ENCODE results near the gene HNRNPA0. TPM values are rescaled to one million over a fixed set of nuclear protein-coding genes. Genes with fewer than 3 reads are reported as not detected.

Gene HNRNPA0
- polyA plus RNA-seq, 1 donor from 2014 or later: 80.3 TPM

DNA sequence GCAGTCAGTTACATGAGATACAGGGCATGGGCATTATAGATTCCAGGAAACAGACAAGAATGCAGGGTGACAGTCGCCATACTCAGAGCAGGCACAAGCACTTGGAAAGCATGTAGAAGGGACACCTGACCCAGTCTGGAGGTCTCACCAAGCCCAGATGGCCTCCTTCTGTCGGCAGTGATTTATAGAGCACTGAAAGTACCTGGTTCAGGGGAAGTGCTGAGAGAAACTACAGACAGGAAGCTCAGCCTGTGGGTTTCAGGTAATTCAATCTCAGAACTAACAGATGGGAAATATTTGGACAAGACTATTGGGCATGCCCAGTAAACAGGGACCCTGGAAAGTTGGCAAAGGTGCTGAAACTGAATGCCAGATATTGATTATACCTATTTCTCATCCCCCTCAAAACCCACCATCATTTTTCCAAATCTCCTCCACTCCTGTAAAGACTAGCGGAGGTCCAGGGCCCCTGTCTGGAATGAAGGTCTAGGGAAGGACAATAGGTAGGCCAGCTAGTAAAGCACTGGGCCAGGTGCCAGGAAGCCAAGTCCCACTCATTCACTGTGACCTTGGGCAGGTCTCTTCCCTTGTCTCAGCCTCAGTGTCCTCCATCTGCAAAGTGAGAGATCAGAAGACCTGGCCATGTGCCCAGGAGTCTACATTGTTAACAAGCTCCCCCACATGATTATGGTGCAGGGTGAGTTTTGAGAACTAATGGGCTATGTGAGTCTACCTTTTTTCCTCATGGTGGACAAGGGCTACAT, 45.2 kb downstream of the HNRNPA0 start:
- Histone ChIP-seq H3K9ac (ENCODE audit: low read length) (no peak overlapping the region), H3K9me3 (ENCODE audit: low read length) (no peaks in the 10 kb centered on the region), H3K27ac (ENCODE audit: low read length) (no peak overlapping the region), H3K27me3 (ENCODE audit: insufficient read depth, low read depth, low read length) (no peaks in the 10 kb centered on the region), H3K4me2 (ENCODE audit: low read length) (no peak overlapping the region), H4K20me1 (ENCODE audit: insufficient read depth) (no peaks in the 10 kb centered on the region), H3F3A (ENCODE audit: insufficient read depth, low read length, poor library complexity, severe bottlenecking) (no peaks in the 10 kb centered on the region), H3K79me2 (replicated peaks; ENCODE audit: insufficient read depth, low read length) (no peaks in the 10 kb centered on the region), H2AFZ (ENCODE audit: low read depth, low read length) (no peak overlapping the region), H3K36me3 (ENCODE audit: insufficient read depth, low read length) (no peaks in the 10 kb centered on the region), H3K9me2 (ENCODE audit: insufficient read depth, low read length) (no peaks in the 10 kb centered on the region), H3K4me3 (ENCODE audit: low read length) (no peak overlapping the region)
- TF ChIP-seq TAF1 (IDR thresholded peaks at IDR 0.05; ENCODE audit: low read depth): no peak

DNA sequence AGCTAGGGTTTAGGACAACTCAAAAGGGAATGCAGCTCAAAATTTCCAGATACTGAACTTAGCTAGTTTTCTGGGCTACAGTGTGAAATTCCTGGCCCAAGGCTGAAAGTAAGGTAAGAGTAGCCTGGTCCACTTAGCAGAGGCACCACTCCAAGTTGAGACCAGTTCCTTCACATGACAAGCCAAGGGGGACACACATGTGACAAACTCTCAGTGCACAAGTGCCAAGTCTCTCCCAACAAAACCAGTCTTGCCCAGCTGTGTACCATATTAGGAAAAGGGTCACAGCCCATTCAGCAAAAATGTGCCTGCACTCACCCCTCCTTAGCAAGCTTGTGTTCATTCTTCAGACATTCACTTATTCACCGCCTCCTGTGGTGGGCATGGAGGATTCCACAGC, 46.1 kb downstream of the HNRNPA0 start:
- Histone ChIP-seq H3K27ac (ENCODE audit: low read length) (no peak overlapping the region), H3K9ac (ENCODE audit: low read length) (no peak overlapping the region), H3K9me2 (ENCODE audit: insufficient read depth, low read length) (no peaks in the 10 kb centered on the region), H2AFZ (ENCODE audit: low read depth, low read length) (no peak overlapping the region), H3K27me3 (ENCODE audit: insufficient read depth, low read depth, low read length) (no peaks in the 10 kb centered on the region), H4K20me1 (ENCODE audit: insufficient read depth) (no peaks in the 10 kb centered on the region), H3K4me3 (ENCODE audit: low read length) (no peak overlapping the region), H3K9me3 (ENCODE audit: low read length) (no peaks in the 10 kb centered on the region), H3K4me2 (ENCODE audit: low read length) (no peak overlapping the region), H3K36me3 (ENCODE audit: insufficient read depth, low read length) (no peaks in the 10 kb centered on the region), H3K79me2 (replicated peaks; ENCODE audit: insufficient read depth, low read length) (no peaks in the 10 kb centered on the region), H3F3A (ENCODE audit: insufficient read depth, low read length, poor library complexity, severe bottlenecking) (no peaks in the 10 kb centered on the region)
- TF ChIP-seq EP300 (conservative IDR thresholded peaks at IDR 0.05; ENCODE audit: poor library complexity, severe bottlenecking) (no peak), POLR2AphosphoS5 (IDR thresholded peaks at IDR 0.05) (no peak), TAF1 (IDR thresholded peaks at IDR 0.05; ENCODE audit: low read depth) (no peak), EZH2 (IDR thresholded peaks at IDR 0.05; ENCODE audit: borderline replicate concordance, insufficient read depth, low read length, poor library complexity, severe bottlenecking) (no peak), MXI1 (conservative IDR thresholded peaks at IDR 0.05; ENCODE audit: poor library complexity, severe bottlenecking) (no peak), RAD21 (conservative IDR thresholded peaks at IDR 0.05) (no peak), SMC3 (conservative IDR thresholded peaks at IDR 0.05; ENCODE audit: poor library complexity) (no peak)
- TF ChIP-seq, protein P1, sequence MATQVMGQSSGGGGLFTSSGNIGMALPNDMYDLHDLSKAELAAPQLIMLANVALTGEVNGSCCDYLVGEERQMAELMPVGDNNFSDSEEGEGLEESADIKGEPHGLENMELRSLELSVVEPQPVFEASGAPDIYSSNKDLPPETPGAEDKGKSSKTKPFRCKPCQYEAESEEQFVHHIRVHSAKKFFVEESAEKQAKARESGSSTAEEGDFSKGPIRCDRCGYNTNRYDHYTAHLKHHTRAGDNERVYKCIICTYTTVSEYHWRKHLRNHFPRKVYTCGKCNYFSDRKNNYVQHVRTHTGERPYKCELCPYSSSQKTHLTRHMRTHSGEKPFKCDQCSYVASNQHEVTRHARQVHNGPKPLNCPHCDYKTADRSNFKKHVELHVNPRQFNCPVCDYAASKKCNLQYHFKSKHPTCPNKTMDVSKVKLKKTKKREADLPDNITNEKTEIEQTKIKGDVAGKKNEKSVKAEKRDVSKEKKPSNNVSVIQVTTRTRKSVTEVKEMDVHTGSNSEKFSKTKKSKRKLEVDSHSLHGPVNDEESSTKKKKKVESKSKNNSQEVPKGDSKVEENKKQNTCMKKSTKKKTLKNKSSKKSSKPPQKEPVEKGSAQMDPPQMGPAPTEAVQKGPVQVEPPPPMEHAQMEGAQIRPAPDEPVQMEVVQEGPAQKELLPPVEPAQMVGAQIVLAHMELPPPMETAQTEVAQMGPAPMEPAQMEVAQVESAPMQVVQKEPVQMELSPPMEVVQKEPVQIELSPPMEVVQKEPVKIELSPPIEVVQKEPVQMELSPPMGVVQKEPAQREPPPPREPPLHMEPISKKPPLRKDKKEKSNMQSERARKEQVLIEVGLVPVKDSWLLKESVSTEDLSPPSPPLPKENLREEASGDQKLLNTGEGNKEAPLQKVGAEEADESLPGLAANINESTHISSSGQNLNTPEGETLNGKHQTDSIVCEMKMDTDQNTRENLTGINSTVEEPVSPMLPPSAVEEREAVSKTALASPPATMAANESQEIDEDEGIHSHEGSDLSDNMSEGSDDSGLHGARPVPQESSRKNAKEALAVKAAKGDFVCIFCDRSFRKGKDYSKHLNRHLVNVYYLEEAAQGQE (IDR thresholded peaks at IDR 0.05; ENCODE audit: borderline replicate concordance): no peak
- TF ChIP-seq, protein P2, sequence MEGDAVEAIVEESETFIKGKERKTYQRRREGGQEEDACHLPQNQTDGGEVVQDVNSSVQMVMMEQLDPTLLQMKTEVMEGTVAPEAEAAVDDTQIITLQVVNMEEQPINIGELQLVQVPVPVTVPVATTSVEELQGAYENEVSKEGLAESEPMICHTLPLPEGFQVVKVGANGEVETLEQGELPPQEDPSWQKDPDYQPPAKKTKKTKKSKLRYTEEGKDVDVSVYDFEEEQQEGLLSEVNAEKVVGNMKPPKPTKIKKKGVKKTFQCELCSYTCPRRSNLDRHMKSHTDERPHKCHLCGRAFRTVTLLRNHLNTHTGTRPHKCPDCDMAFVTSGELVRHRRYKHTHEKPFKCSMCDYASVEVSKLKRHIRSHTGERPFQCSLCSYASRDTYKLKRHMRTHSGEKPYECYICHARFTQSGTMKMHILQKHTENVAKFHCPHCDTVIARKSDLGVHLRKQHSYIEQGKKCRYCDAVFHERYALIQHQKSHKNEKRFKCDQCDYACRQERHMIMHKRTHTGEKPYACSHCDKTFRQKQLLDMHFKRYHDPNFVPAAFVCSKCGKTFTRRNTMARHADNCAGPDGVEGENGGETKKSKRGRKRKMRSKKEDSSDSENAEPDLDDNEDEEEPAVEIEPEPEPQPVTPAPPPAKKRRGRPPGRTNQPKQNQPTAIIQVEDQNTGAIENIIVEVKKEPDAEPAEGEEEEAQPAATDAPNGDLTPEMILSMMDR (IDR thresholded peaks at IDR 0.05; ENCODE audit: poor library complexity, severe bottlenecking): no peak
